Measurements from ENCODE around the gene MID2. TPM values are rescaled to one million over a fixed set of nuclear protein-coding genes. Genes with fewer than 3 reads are reported as not detected.

The MID2 gene
- total and polyA plus RNA-seq, 2 experiments from 2014 or later, result 0.84 to 2.1 TPM

- Mint-ChIP-seq H3K27ac (no peak overlapping the region), H3K4me1 (peaks cover 20% of the 10 kb centered on the region), H3K9me3 (no peaks in the 10 kb centered on the region), H3K36me3 (ENCODE audit: low read depth) (no peaks in the 10 kb centered on the region), H3K4me3 (no peak overlapping the region), H3K27me3 (ENCODE audit: insufficient read depth, low read depth, poor library complexity) (no peaks in the 10 kb centered on the region)
- no peaks in the 10 kb centered on the region for H3K27me3 ChIP-seq (ENCODE audit: insufficient read depth)
- no peak overlapping the region for H3K4me3 ChIP-seq
- no peak overlapping the region for H3K27ac ChIP-seq (ENCODE audit: low read depth)
- H4K20me1 ChIP-seq (replicated peaks; ENCODE audit: insufficient read depth), result no peaks in the 10 kb centered on the region
- TF ChIP-seq JUNB (IDR thresholded peaks at IDR 0.05; ENCODE audit: unreplicated experiment) (no peak), EZH2phosphoT487 (IDR thresholded peaks at IDR 0.05; ENCODE audit: unreplicated experiment) (no peak), ZNF114 (CRISPR knock-in tag; IDR thresholded peaks at IDR 0.05) (no peak), STAT1 (IDR thresholded peaks at IDR 0.05; ENCODE audit: unreplicated experiment) (no peak), EZH2 (IDR thresholded peaks at IDR 0.05; ENCODE audit: low read depth, unreplicated experiment) (no peak), ZNF331 (CRISPR knock-in tag; IDR thresholded peaks at IDR 0.05; ENCODE audit: low read depth) (no peak)
- TF ChIP-seq, protein P1, sequence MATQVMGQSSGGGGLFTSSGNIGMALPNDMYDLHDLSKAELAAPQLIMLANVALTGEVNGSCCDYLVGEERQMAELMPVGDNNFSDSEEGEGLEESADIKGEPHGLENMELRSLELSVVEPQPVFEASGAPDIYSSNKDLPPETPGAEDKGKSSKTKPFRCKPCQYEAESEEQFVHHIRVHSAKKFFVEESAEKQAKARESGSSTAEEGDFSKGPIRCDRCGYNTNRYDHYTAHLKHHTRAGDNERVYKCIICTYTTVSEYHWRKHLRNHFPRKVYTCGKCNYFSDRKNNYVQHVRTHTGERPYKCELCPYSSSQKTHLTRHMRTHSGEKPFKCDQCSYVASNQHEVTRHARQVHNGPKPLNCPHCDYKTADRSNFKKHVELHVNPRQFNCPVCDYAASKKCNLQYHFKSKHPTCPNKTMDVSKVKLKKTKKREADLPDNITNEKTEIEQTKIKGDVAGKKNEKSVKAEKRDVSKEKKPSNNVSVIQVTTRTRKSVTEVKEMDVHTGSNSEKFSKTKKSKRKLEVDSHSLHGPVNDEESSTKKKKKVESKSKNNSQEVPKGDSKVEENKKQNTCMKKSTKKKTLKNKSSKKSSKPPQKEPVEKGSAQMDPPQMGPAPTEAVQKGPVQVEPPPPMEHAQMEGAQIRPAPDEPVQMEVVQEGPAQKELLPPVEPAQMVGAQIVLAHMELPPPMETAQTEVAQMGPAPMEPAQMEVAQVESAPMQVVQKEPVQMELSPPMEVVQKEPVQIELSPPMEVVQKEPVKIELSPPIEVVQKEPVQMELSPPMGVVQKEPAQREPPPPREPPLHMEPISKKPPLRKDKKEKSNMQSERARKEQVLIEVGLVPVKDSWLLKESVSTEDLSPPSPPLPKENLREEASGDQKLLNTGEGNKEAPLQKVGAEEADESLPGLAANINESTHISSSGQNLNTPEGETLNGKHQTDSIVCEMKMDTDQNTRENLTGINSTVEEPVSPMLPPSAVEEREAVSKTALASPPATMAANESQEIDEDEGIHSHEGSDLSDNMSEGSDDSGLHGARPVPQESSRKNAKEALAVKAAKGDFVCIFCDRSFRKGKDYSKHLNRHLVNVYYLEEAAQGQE (IDR thresholded peaks at IDR 0.05; ENCODE audit: unreplicated experiment), result no peak
- H3K79me2 ChIP-seq (replicated peaks; ENCODE audit: insufficient read depth), result no peaks in the 10 kb centered on the region
- H3F3A ChIP-seq (replicated peaks; ENCODE audit: low read depth), result no peaks in the 10 kb centered on the region
- 0 out of 2 replicates have a peak, but pooled peaks cover 3% of the 10 kb centered on the region for H3K9me2 ChIP-seq (ENCODE audit: insufficient read depth)
- H3K4me1 ChIP-seq (ENCODE audit: insufficient read depth), result no peaks in the 10 kb centered on the region
- DNase-seq (ENCODE audit: low spot score) (no peak), ATAC-seq (no peak)
- no peak overlapping the region for H2AFZ ChIP-seq
- H3K4me2 ChIP-seq, result no peak overlapping the region
- H3K36me3 ChIP-seq (ENCODE audit: insufficient read depth), result no peaks in the 10 kb centered on the region
Observed at GRCh38 chrX:107850422-107850765, 24.7 kb downstream of the MID2 start.

GRCh38 chrX:107851215-107851614 is 25.5 kb downstream of the MID2 start:
- Histone ChIP-seq H4K20me1 (replicated peaks; ENCODE audit: insufficient read depth) (no peaks in the 10 kb centered on the region), H3K9me2 (ENCODE audit: insufficient read depth) (0 out of 2 replicates have a peak, but pooled peaks cover 3% of the 10 kb centered on the region), H3K27ac (ENCODE audit: low read depth) (no peak overlapping the region), H3K4me2 (no peak overlapping the region), H3K4me1 (ENCODE audit: insufficient read depth) (no peaks in the 10 kb centered on the region), H3K4me3 (no peak overlapping the region), H2AFZ (no peak overlapping the region), H3K27me3 (ENCODE audit: insufficient read depth) (no peaks in the 10 kb centered on the region), H3K79me2 (replicated peaks; ENCODE audit: insufficient read depth) (no peaks in the 10 kb centered on the region), H3K36me3 (ENCODE audit: insufficient read depth) (no peaks in the 10 kb centered on the region), H3F3A (replicated peaks; ENCODE audit: low read depth) (no peaks in the 10 kb centered on the region)
- ATAC-seq, result no peak
- H3K27ac Mint-ChIP-seq, result no peak overlapping the region
- no peak for DNase-seq (ENCODE audit: low spot score)
- H3K9me3 Mint-ChIP-seq, result no peaks in the 10 kb centered on the region
- H3K36me3 Mint-ChIP-seq (ENCODE audit: low read depth), result no peaks in the 10 kb centered on the region
- peaks cover 20% of the 10 kb centered on the region for H3K4me1 Mint-ChIP-seq
- H3K27me3 Mint-ChIP-seq (ENCODE audit: insufficient read depth, low read depth, poor library complexity), result no peaks in the 10 kb centered on the region
- H3K4me3 Mint-ChIP-seq, result no peak overlapping the region
- TF ChIP-seq JUNB (IDR thresholded peaks at IDR 0.05; ENCODE audit: unreplicated experiment), result no peak
- no peak for TF ChIP-seq EZH2phosphoT487 (IDR thresholded peaks at IDR 0.05; ENCODE audit: unreplicated experiment)
- no peak for TF ChIP-seq NANOG (IDR thresholded peaks at IDR 0.05; ENCODE audit: borderline replicate concordance)
- no peak for TF ChIP-seq CTCF (conservative IDR thresholded peaks at IDR 0.05; ENCODE audit: low read depth in 2 of 2)
- no peak for TF ChIP-seq POLR2AphosphoS5 (IDR thresholded peaks at IDR 0.05; ENCODE audit: low read depth)
- no peak for TF ChIP-seq STAT1 (IDR thresholded peaks at IDR 0.05; ENCODE audit: unreplicated experiment)
- no peak for TF ChIP-seq ZNF114 (CRISPR knock-in tag; IDR thresholded peaks at IDR 0.05)
- TF ChIP-seq, protein P2, sequence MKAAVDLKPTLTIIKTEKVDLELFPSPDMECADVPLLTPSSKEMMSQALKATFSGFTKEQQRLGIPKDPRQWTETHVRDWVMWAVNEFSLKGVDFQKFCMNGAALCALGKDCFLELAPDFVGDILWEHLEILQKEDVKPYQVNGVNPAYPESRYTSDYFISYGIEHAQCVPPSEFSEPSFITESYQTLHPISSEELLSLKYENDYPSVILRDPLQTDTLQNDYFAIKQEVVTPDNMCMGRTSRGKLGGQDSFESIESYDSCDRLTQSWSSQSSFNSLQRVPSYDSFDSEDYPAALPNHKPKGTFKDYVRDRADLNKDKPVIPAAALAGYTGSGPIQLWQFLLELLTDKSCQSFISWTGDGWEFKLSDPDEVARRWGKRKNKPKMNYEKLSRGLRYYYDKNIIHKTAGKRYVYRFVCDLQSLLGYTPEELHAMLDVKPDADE (IDR thresholded peaks at IDR 0.05), result no peak
- no peak for TF ChIP-seq EZH2 (IDR thresholded peaks at IDR 0.05; ENCODE audit: low read depth, unreplicated experiment)
- TF ChIP-seq, protein P1 (IDR thresholded peaks at IDR 0.05; ENCODE audit: unreplicated experiment), result no peak
- TF ChIP-seq CREB1 (CRISPR knock-in tag; IDR thresholded peaks at IDR 0.05; ENCODE audit: low read depth), result no peak
- TF ChIP-seq ZNF331 (CRISPR knock-in tag; IDR thresholded peaks at IDR 0.05; ENCODE audit: low read depth), result no peak
